Measurements from ENCODE around the gene SPOPL.
A peak's percentile ranks its signal among the peaks of the same experiment; 100 is the strongest.

The SPOPL gene

DNA sequence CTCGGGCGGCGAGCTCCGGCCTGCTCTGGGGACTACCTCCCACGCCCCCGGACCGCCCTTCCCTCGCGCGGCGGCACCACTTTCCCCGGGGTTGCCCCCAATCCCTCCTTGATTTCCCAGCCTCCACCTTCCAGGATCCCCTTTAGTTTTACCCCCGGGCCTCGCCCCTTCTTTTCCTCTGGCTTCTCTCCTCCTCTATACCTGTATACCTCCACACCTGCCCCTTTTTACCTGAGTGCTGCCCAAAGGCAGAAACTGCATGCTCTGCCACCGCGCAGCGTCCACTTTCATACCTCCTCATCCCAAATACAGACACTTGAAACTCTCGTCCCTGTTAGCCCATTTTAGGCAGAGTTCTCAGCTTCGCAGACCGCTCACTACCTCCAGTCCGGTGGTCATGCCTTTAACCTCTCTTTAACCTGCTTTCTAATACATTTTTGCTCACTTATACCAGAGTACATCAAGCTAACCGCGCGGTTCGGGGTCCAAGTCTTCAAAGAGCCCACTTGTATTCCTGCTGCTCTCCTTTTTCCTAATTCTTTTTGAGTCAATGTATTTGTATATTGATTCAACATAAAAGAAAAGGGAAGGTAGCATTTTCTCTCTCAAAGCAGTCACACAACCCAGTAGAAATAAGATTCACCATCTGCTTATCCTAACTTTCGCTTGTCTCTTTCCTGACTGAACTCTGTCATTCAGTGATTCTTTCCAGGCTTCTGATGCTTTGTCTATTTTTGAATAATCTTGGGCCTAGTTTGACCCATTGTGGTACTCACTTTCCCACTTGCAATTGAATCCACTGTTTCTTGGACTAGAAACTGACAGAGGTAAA, 901 bp downstream of the SPOPL start:
- H3K4me3 ChIP-seq (replicated peaks in 1 of 2; ENCODE audit: low read depth in 2 of 2, low read length in 2 of 2) = peak overlapping the region; percentile 81 to 92
- TF ChIP-seq, protein P1, sequence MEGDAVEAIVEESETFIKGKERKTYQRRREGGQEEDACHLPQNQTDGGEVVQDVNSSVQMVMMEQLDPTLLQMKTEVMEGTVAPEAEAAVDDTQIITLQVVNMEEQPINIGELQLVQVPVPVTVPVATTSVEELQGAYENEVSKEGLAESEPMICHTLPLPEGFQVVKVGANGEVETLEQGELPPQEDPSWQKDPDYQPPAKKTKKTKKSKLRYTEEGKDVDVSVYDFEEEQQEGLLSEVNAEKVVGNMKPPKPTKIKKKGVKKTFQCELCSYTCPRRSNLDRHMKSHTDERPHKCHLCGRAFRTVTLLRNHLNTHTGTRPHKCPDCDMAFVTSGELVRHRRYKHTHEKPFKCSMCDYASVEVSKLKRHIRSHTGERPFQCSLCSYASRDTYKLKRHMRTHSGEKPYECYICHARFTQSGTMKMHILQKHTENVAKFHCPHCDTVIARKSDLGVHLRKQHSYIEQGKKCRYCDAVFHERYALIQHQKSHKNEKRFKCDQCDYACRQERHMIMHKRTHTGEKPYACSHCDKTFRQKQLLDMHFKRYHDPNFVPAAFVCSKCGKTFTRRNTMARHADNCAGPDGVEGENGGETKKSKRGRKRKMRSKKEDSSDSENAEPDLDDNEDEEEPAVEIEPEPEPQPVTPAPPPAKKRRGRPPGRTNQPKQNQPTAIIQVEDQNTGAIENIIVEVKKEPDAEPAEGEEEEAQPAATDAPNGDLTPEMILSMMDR (IDR thresholded peaks at IDR 0.05; ENCODE audit: low read depth, low read length) = no peak
- peak; percentile 15 to 16 for DNase-seq (ENCODE audit: low read depth in 2 of 2)

DNA sequence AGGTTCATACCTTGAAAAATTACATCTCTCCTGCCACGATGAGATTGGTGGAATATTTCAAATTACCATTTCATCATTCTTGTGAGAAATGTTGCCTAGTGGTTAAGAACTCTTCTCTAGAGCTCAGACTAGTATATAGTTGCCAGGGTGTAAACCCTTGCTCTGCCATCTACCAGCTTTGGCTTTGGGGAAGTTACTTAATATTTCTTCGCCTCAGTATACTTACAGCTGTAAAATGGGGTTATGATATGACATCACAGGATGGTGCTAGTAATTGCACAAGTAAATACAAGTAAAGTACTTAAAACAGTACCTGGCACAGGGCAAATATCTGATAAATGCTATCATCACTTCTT, 1.5 kb downstream of the SPOPL start:
- peak in 1 of 2 donors; percentile 27 for DNase-seq (ENCODE audit: low read depth in 2 of 2)
- peak overlapping the region; percentile 81 to 92 for H3K4me3 ChIP-seq (replicated peaks in 1 of 2; ENCODE audit: low read depth in 2 of 2, low read length in 2 of 2)
- TF ChIP-seq, protein P1 (IDR thresholded peaks at IDR 0.05; ENCODE audit: low read depth, low read length) = no peak

DNA sequence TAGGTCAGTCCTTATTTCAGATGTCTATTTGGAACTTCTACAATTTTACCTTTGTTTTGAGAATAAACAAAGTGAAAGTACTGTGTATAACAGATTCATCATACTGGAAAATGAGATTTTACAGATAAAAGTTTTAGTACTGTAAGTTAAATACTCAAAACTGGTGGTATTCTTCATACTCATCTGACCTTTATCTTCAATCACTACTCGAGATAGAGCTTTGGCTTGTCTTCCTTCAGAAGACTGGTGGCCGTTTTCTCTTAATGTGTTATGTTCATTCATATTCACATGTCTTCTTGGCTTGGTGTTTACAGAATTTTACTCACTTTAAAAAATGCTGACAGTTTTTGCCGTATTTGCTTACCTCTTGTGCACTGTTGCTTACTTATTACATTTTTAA, 2.1 kb downstream of the SPOPL start:
- H3K4me3 ChIP-seq (replicated peaks in 1 of 2; ENCODE audit: low read depth in 2 of 2, low read length in 2 of 2) = peak overlapping the region in 1 of 2 donors; percentile 2
- TF ChIP-seq, protein P1 (IDR thresholded peaks at IDR 0.05; ENCODE audit: low read depth, low read length) = no peak
- DNase-seq (ENCODE audit: low read depth in 2 of 2) = peak in 1 of 2 donors; percentile 11

DNA sequence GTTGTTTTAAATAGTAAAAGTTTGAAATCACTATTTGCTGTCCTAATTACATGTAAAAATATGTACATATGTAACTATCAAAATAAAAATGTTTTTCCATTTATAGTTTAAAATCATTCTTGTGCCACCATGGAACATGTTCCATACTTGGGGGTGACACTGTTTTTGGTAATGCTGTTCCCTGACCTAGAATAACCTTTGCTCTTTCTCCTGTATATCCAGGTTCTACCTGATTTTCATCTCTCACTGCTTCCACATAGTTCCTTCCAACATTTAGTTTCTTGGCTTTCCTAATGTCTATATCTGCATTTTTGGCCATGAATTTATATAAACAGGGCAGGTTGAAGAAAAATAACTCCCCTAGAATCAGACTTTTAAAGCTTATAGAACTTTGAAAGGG, 2.5 kb downstream of the SPOPL start:
- no peak for DNase-seq (ENCODE audit: low read depth in 2 of 2)
- H3K4me3 ChIP-seq (replicated peaks in 1 of 2; ENCODE audit: low read depth in 2 of 2, low read length in 2 of 2) = no peak overlapping the region
- TF ChIP-seq, protein P1 (IDR thresholded peaks at IDR 0.05; ENCODE audit: low read depth, low read length) = no peak

DNA sequence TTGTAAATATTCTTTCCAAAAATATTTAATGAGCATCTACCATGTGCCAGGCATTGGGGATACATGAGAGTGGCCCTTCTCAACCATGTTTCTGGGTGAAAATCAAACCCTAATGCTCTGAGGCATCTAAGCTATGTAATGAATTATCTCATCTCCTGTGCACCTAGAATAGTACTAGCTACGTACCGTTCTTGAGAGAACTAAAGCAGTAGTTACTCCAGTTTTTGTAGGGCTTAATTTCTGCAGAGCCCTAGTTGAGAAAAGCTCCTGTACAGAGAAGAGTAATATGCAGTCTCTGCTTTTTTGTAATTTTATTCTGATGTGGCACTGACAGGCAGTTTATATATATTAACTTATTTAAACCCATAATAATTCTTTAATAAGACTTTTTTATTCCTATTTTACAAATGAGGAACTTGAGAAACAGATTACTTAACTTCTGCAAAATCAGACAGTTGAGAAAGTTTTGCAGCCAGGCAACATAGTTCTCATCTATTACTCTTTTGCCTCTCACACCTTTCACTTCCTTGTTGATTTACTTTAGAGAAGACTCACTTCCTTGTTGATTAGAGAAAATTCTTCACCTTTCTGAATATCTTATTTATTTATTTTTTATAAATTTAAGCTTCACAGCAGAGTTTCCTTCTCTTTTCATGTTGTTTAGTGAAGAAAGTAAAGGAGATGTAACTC, 3.1 kb downstream of the SPOPL start:
- no peak overlapping the region for H3K4me3 ChIP-seq (replicated peaks in 1 of 2; ENCODE audit: low read depth in 2 of 2, low read length in 2 of 2)
- no peak for DNase-seq (ENCODE audit: low read depth in 2 of 2)
- TF ChIP-seq, protein P1 (IDR thresholded peaks at IDR 0.05; ENCODE audit: low read depth, low read length) = no peak

DNA sequence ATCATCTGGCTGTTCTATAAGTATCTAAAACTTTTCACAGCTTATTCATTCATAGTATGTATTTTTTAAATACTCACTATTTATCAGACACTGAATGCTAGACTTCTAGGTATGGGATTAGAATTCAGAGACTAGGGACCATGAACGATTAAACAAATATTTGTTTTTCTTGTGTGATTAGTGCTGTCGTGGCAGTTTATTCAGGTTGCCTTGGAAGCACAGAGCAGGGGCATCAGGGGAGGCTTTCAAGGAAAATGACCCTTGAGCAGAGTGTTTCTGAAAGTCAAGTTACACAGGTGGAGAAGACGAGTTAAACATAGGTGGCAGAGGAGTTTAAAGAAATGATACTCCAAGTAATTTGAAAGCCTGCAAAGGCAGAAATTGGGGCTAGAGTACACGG, 5.7 kb downstream of the SPOPL start:
- TF ChIP-seq, protein P1 (IDR thresholded peaks at IDR 0.05; ENCODE audit: low read depth, low read length) = no peak
- DNase-seq (ENCODE audit: low read depth in 2 of 2) = no peak
- no peak overlapping the region for H3K4me3 ChIP-seq (replicated peaks in 1 of 2; ENCODE audit: low read depth in 2 of 2, low read length in 2 of 2)
